Measurements from ENCODE around the gene EPHB1.
A peak's percentile ranks its signal among the peaks of the same experiment; 100 is the strongest.

EPHB1 gene

DNA sequence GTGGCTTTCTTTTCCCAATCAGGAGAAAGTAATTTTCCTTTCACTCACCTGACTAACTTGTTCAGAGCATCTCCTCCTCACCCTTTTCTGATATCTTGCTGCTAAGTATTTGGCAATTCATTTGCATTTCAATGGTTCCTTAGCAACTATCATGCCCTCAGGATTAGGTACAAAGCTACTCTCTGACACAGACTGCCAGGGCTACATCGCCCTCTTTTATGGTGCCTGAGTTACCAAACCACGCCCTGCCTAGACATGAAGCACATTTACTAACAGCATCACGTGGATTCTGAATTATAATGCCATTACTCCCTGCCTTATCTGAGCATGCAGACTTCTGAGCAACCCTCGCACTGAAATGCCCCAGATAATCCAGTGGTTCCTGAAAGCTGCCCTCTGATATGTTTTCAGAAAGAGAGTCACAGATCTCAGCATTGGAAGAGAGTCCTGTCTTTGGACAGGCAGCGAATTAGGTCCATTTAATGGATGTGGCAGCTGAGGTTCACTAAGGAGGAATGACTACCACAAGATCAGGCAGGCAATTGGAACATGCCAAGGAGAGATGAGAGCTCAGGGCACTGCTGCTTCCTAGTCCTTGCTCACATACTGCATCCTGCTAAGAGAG lies 14.5 kb downstream of the EPHB1 start:
- DNase-seq = no peak

DNA sequence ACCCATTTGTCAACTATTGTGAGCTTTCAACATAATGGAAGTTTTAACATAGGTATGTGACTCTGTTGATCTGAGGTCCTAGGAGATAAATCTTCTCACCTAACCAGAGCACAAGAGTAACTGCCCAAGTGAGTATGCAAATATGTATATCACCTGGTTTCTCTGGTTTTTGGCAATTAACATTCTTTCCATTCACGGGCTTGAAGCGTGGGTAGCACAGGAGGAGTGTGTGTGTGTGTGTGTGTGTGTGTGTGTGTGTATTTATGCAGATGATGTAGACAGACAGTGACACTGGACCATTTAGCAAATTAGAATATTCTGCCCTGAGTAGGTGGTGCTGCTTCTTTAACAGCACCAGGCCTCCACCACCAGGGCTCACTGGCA lies 15.0 kb downstream of the EPHB1 start:
- no peak for DNase-seq

DNA sequence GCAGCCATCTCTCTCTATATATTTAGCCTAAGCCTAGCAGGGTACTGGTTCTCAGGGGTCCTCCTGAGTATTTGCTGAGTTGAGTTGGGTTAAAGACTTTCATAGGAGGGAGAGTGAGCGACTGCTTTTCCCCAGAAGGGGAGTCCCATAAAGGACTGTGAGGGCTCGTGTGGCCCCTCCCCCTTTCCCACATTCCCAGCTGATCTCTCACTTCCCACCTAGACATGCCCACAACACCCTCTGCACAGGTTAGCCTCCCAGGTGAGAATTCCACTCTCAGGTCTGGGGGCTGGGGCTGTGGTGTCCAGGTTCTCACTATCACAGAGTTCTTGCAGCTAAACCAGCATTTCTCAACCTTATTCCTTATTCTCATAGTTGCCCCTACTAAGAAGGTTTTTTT lies 15.8 kb downstream of the EPHB1 start:
- no peak for DNase-seq

DNA sequence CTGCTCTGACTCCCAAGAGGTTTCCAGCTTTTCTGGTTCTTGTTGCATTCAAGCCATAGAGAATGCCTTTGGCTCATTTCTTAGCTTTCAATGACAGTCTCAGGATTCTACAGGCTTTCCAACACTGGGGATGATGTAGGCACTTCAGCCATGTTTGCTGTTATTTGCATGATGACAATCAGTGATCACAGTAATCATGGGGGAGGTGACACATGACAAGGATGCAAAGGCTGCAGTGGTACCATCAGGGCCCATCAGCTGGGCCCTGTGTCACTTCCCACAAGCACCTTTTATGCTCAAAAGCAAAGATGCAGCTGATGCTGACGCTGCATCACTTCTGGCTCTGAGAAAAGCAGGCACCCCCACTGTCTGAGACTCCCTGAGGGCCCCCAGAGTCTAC lies 18.6 kb downstream of the EPHB1 start:
- no peak for DNase-seq

DNA sequence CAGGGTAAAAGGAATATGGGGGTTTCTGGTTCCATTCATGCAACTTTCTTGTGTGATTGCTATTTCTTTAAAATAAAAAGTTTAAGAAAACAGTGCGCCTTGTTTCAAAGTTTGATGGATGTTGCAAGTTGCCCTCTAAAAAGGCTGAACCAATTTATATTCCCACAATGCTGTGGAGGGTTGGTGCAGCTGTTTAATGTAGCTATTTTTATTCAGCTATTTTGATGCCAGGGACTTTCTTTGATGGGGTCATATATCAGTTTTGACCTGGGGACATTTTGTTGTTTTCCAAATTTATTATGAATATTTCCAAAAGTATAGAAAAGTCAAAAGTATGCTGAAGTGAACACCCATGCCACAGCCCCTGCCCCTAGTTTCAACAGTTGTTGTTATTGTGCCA lies 20.5 kb downstream of the EPHB1 start:
- no peak for DNase-seq

DNA sequence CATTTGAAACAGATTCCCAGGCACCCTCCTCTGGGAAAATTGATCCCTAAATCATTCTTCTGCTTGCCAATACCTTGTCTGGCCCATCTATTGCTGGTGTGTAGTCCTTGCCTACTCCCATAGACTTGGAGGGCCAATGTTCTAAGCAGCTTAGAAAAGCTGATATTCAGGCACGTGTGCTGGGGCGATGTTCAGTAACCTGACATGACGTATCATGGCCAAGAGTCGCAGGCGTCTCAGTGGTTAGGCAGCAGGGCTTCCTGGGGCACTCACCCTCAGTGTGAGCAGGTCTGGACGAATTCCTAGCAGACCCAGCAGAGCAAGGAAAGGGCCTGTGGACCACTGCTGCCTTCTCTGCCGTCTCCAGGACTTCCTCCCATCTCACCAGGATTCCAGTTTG lies 21.6 kb downstream of the EPHB1 start:
- no peak for DNase-seq

DNA sequence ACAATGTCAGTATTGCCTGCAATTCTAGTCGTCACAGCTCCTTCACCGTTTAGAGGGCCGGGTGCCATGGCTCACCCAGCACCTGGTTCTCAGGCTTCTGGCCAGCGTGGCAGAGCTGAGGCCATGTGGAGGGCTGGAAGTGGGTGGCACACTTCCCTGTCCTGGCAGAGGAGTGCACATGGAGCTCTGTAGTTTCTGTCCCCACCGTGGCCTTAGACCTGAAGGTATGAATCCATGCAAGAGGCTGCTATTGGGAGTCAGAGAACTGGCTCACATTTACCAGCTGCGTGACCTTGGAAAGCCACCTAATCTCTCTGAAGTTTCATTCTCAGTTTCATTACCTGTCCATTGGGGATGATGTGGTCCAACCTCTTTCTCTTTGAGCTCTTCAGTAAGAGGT lies 22.2 kb downstream of the EPHB1 start:
- DNase-seq = no peak

DNA sequence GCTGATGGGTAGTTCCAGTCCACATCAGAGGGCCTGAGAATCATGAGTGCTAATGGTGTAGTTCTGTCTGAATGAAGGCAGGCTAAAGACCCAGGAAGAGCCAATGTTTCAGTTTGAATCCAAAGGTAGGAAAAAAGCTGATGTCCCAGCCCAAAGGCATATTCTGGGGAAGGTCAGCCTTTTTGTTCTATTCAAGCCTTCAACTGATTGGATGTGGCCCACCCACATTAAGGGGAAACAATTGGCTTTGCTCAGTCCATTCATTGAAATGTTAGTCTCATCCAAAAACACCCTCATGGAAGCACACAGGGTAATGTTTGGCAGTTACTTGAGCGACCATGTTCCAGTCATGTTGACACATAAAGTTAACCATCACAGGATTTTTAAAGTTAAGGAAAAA lies 25.9 kb downstream of the EPHB1 start:
- no peak for DNase-seq

DNA sequence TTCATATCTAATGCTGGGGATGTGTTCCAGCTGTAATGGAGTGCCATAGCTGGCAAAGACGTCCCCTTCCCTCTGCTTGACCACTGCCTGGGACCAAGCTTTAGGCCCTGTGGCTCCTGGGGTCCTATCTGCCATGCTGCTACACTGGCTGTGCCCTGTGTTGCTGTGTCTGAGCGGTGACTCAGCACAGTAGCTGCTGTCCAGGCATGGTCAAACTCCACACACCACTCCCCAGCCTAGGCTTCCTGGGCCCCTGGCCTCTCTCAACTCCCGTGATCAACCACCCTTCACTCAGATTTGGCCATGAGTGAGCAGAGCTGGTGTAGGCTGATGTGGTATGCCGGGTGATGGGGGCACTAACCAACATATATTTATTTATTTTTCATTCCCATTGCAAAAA lies 27.0 kb downstream of the EPHB1 start:
- DNase-seq = no peak

DNA sequence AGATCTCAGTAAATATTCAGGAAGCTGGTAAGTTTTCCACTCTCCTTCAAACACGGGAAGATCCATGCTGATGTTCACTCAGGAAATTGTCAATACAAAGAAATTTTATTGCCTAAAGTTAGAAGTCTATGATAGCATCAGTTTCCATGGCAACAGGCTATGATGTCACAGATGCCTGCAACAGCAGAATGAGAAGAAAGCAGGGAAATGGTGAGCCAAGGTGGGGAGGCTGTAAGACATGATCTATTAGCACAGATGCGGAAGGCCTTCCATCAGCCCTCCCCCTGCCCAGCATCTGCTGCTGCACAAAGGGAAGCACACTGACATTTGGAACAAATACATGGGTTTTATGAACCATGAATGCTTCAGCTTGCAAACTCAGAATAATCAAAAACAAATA lies 28.6 kb downstream of the EPHB1 start:
- no peak for DNase-seq

DNA sequence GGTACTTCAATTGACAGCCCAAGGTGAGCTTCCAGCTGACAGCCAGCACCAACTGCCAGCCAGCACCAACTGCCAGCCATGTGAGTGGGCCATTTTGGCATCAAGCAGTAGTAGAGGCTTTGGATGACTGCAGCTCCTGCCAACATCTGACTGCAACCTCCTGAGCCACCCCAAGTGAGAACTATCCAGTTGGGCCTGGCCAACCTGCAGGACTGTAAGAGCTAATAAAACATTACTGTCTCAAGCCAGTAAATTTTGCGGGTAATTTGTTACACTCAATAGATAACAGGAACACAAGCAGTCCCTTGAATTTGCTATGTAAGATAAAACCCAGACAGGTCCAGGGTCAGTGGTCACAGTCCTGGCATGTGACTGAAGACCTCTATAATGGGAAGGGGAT lies 29.7 kb downstream of the EPHB1 start:
- DNase-seq = no peak

DNA sequence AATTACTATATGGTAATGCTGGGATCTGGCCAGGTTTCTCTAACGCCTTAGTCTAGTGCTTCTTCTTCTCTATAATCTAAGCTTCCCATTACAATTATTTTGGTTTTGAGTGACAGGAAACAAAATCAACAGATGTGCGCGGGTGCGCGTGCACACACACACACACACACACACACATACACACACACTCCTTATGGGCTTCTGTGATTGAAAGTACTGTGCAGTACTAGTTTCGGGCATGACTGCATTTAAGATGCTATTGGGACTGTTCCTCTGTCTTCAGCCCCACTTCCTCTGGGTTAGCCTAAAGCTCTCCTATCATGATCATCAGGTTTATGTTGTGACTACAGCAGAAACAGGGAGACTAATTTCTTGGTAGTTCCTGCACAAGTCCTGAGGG lies 32.2 kb downstream of the EPHB1 start:
- no peak for DNase-seq

DNA sequence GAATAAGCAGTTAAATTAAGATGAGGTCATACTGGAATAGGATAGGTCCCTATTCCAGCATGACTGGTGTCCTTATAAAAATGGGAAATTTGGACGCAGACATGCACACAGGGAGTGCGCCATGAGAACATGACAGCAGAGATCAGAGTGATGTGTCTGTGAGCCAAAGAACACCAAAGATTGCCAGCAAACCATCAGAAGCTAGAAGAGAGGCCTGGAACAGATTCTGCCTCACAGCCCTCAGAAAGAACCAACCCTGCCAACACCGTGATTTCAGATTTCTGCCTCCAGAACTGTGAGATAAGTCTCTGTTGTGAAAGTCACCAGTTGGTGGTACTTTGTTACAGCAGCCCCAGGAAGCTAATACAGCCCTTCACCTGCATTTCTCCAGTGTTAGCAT lies 34.7 kb downstream of the EPHB1 start:
- DNase-seq = no peak

DNA sequence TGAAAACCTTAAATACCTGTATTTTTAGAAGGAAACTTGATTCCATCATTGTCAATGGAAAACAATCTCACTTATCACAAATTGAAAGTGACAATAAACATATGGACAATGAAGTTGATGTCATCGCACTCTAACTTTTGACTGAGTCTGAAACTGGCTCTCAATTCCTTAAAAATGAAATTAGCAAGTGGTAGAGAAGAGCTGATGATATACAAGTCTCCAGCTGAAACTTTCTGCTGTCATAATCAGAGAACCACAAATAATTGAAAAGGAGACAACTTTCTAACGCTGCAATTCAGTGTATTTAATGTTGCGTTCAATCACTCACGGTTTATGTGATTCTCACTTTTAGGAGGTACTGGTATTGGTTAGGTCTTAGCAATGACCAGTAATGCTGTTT lies 37.5 kb downstream of the EPHB1 start:
- no peak for DNase-seq

DNA sequence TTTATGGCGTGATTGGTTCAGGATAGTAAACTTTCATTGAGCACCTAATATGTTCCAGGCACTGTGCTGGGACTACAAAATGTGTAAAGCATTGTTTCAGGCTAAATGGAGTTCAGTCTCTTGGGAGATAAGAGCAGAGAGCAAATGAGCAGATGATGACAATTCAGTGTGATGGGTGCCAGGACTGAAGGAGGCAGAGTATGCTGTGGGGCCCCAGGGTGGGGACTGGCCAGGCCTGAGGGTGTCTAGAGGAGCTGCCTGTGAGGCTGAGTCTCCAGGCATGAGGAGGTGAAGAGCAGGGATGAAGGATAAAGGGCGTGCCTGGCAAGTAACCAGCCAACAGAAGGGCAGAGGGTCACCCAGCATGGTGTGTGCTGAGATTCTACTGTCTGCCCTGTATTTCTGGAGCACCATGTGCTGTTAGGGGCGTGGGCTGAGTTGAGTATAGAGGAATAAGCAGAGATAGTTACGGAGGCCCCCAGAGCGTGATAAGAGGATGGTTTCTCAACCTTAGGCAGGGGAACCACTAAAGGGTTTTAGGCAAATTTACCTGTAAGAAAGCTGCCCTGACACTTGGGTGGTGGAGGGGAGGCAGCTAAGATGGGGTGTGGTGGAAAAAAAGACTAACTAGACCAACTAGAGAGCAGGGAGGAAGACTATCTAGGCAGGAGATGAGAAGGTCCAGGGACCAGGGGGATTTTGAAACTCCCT lies 38.5 kb downstream of the EPHB1 start:
- no peak for DNase-seq

DNA sequence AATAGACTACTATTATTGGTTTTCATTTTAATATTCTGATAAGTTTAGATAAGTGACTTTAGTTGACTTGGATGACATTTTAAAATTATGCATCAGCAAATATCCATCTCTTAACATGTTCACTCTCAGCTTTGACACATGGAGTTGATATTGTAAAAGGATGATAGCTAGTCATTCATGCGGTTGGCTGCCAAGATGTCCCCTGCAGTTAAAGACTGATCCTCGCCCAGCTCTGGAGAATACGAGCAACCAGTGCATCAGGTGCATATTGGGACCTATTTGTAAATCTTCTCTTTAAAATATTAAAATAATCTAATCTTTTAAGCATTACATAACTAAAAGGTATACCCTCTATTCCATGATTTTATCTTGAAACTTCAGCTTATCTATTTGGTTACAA lies 41.9 kb downstream of the EPHB1 start:
- no peak for DNase-seq

DNA sequence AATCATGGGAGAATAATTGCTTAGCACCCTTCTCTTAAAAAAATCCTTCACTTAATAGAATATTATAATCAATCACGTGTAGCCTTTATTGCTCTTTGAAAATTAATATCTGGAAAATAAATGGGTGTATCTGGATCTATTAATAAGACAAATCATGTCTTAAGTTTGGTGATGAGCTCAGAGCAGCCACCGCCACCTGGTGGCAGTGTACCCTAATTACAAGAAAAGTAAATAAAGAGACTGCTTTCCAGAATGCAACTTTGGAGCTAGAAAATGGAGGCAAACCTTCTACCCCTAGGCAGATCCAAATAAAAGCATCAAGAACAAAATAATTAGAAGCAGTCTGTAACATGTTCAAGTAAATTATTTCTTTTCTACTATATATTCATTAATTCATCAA lies 43.5 kb downstream of the EPHB1 start:
- DNase-seq = no peak

DNA sequence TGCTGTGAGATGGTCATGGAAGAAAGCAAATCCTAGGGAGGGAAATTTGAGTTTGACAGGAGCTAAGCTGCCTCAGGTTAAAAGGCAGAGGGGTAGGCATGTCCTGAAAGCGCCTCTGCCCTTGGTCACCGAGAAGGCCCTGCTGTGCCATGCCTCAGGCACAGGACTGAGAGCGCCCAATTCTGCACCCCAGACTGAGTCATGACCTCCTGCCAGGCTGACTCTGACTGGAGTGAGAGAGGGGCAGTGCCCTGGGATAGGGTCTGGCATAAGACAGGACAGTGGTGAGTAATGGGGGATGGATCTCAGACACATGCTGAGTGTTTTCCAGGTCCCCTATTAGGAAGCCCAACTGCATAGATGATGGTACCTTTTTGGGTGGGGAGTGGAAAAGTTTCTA lies 44.4 kb downstream of the EPHB1 start:
- DNase-seq = no peak

DNA sequence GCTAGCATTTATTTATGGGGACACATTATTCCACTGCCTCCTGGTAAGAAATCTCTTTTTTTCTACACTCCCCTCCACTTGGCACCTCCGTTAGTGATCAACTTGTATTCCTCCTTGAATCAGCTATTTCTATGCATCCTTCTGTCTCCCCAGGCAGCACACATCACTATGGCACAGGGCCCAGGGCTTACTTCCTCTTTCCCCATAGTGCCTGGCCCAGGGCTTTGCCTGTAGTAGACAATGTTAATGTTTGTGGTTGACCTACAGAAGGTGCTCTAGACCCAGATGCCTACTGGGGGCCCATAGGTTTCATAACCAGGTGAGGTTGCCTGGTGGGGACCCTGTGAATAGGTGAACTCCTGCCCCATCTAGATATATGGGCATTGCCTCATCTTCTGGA lies 44.9 kb downstream of the EPHB1 start:
- no peak for DNase-seq

DNA sequence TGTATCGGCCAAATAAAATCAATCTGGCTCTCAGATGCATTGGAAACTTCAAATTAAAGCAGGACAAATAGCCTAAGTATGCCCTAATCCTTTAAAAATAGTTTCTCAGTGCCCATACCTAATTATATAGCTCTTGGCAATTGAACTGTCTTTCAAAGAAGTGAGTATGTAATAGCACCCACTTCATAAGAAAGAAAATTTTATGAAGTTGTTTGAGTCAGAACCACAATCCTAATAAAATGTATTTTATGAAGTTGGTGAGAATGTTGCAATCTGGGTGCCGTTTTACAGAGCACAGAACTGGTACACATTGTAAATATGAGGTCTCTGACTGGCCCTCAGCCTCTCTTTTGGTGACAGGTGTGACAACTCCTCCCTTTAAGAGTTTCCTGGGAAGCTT lies 45.4 kb downstream of the EPHB1 start:
- DNase-seq = no peak

DNA sequence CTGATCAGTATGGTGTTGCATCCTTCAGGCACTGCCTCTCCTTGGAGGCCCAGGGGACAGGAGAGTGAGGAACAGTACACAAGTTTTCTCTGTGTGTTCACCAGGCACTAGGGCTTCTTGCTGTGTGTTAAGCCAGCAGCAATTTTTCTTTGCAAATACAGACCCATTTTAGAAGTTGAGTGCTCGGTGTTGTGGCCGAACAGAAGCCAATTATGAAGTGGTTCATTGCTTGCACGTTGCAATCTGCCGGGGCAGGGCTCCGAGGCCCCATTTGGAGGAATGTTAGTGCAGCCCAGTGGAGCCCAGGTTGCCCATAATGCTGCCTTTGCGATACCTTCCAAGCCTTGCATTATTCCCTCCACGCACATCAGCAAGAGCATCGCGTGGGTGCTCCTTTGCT lies 51.0 kb downstream of the EPHB1 start:
- no peak for DNase-seq

DNA sequence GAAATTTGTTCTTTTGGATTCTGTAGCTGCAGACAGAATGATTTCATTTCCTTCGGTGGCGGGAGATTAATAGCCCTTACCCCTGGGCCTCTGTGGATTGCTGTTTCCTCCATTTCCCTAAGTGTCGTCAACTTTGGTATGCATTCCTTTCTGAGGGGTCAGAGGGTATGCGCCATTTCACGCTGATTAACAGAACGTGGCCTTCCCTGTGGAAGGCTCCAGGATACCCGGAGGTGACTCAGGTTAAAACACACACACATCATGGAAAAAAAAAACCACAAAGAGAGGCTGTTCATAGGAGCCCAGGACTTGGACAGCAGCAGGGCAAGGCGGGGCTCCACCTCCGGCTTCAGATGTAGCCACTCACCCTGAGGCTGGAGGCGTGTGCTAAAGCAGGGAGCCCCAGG lies 51.9 kb downstream of the EPHB1 start:
- peak; percentile 36 for DNase-seq

DNA sequence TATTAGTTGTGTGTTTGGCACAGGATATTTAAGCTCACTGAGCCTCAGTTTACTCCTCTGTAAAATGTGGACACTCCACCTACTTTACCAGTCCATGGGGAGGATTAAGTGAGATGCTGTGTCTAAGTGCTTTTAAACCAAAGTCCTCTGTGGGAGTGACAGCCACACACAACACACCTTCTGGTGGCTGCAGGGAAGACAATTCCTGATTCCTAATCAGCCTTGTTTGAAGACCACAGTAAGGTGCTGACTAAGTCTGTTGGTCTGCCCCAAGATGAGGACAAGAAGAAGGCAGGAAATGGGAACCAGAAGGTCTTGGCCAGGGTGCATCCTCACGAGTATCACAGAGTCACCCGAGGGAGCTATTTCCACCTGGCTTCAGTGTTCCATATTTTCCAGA lies 52.3 kb downstream of the EPHB1 start:
- DNase-seq = no peak

DNA sequence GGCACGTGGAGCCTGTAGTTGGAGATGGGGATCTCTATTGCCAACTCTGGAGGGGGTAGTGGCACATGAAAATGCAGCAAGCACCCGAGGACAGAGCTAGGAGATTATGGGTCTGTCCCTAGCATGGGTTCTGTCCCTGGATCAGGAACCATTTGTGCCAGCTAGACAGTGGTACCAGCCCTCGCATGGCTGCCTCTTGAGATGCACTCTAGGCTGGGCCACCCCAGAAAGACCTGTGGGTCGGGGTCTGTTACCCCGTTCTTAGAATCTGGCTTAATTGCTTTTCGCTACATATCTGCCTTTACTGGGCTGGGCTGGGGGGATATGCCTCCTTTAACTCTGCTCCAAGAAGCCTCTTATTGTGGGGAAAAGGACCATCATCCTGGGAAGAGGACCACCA lies 54.5 kb downstream of the EPHB1 start:
- no peak for DNase-seq

DNA sequence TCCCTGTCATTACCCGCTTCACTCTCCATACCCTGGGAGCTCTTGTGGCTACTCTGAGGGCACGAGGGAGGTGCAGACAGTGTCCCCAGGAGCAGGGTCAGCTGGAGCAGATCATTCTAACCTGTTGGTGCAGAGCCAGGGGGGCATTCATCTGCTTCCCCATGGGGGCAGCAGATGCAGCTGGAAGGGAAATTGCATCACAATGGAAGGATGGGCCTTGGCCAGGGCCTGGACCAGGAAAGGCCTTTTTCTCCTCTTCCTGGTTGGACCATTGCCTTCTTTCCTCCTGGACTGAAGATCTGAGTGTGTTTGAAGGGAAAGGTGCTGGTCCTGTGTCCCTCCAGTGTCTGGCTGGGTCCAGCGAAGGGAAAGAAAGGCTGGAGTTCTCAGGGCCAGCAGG lies 55.7 kb downstream of the EPHB1 start:
- no peak for DNase-seq
